NK-92 (cell line): Measurements from ENCODE around the gene CAB39L.

Experiments
- DNase-seq: peaks from one replicate; lab custom pipeline; 2025; ENCODE audit not compliant: unreplicated experiment; lab: John Stamatoyannopoulos, UW

CAB39L gene

GRCh38 chr13:49400755-49401659 is 42.9 kb downstream of the CAB39L start:
- no peak for DNase-seq

GRCh38 chr13:49399801-49400472 is 43.9 kb downstream of the CAB39L start:
- no peak for DNase-seq

GRCh38 chr13:49395878-49396380 is 47.9 kb downstream of the CAB39L start:
- no peak for DNase-seq

DNA sequence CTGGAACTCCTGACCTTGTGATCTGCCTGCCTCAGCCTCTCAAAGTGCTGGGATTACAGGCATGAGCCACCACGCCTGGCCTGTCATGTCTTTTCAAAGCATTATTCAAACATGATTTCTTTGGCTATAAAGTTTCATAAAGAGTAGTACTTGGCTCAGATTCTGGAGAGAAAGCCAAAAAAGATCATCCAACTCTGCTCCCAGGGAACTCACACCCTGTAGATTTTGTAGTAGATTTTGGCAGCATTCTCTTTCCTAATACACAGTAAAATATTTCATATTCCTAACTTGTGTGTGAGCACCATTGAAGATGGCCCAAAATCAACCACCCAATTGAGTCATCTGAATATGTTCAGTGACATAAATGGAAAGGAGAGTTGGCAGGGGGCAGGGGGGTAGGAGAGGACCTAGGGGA is 48.4 kb downstream of the CAB39L start:
- no peak for DNase-seq

- DNase-seq: no peak
Measured at GRCh38 chr13:49388091-49388635, 55.7 kb downstream of the CAB39L start.

GRCh38 chr13:49386664-49387063 is 57.2 kb downstream of the CAB39L start:
- DNase-seq: no peak

DNA sequence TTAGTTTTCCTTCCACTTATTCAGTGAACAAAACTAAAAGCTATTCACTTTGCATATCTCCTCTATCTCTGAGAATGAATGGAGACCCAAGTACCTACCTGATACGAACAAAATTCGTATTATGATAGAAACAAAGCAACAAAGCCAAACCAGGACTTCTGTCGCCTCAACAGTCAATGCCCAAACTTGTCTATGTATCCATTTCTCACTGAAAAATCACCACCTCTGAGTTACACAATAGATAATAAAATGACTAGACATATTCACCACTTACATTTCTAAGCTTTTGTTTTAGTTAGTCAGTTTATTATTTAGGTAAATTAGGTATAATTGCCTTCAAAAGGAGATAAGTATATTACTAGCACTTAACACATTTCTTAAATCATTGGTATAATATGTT is 67.7 kb downstream of the CAB39L start:
- DNase-seq: no peak

GRCh38 chr13:49374585-49375290 is 69.1 kb downstream of the CAB39L start:
- no peak for DNase-seq

DNA sequence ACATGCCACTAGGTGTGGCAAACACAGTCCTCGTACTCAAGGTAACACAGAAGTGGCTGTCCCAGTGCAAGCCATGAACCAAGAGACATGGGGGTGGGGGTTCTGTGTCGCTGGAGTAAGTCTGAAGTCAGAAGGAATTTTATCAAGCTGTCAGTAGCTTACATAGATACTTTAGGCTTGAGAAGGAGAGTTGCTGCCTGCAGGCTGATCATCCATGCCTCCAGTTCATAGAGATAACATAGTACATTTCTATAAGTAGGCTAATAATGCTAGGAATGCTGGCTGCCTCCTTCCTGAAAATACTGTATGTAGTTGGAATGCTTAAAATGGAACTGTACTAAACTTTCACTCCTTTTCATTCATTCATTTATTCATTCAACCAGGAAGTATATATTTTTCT is 70.1 kb downstream of the CAB39L start:
- DNase-seq: no peak

DNA sequence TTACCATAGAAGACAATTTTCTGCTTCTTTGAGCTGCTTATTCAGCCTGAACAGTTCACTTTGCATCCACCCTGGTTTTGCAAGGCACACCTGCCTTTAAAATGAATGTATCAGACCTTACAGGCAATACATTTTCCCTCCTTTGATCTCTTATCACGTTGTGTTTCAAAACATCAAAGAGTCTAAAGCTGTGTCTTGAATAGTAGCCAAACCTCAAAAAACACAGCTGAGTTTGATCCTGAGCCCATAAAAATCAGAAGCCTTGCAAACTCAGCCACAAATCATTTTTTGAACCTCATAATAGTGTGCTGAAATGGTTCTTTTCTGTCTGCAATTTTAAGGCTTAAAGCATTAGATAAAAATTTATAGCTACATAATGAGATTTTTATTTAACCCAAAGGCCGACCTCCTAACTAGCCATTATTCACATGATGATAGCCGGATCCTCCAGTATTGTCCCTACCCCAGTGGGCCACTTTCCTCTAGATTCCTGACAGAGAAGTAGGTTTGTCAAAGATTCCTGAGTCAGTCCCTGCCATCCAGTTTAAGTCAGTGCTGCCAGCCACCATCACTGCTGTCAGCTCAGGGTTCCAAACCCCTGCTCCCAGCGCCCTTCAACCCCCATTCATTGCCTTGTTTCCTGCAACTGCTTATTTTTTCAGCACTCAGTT is 71.8 kb downstream of the CAB39L start:
- no peak for DNase-seq

DNA sequence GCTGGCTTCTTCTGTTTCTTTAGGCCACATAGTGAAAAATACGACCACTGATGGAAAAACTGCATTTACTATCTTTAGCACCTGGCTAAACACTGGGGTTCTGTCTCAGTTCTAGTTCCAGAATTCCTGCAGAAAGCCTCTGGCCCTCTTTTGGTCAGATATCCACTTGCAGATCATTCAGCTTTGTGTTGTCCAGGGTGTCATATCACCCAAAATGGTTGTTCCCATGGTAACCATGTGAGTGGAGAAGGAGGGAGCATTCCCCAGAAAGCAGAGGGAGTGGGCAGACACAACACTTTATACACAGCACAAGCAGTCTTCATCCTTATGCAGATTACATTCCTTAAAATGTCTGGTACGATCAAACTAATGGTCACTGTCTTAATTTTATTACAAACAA is 73.5 kb downstream of the CAB39L start:
- DNase-seq: no peak

GRCh38 chr13:49369866-49370265 is 74.0 kb downstream of the CAB39L start:
- DNase-seq: no peak

GRCh38 chr13:49368688-49369087 is 75.2 kb downstream of the CAB39L start:
- DNase-seq: no peak

DNA sequence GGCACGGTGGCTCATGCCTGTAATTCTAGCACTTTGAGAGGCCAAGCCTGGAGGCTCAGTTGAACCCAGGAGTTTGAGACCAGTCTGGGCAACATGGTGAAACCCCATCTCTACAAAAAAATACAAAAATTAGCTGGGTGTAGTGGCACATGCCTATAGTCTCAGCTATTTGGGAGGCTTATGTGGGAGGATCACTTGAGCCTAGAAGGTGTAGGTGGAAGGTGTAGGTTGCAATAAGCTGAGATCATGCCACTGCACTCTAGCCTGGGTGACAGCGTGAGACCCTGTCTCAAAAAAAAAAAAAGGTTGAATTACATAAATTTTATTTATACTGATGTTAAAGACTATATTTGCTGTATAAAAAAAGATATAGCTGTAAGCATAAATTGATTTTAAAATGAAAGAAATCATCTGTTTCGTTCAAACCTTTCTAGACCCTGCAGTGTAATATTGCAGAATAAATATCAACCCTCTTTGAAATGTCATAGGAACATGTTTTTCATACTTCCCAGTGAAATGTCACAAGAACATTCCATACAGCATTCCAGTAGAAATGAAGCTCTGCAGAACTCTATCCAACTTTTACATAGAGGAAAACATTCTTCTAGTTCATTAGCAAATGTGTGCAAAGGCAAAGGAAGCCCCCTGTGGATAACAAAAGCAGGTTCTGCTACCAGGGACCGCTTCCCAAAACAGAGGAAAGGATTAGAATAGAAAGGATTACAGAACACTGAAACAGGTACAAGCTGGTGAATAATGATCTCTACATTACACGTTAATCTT is 76.0 kb downstream of the CAB39L start:
- DNase-seq: no peak

- no peak for DNase-seq
Measured at GRCh38 chr13:49366841-49367240, 77.0 kb downstream of the CAB39L start.

- no peak for DNase-seq
Measured at GRCh38 chr13:49357694-49358093, 86.2 kb downstream of the CAB39L start.

DNA sequence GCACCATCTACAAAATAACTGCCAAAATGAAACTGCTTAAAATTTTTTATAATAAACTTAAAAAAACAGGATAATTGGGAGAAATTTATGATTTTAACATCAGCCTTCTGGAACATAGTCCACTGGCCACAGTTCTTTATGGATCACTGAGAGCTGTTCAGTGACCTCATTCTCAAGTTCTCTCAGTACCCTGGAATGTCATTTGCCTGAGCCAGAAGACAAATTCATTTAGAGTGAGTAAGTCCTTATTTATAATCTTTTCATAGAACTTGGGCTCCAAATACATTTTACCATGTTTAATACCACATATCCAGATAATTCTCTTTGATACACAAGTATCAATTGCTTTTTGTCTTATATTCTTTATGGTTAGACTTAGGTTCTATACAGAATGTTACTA is 87.6 kb downstream of the CAB39L start:
- no peak for DNase-seq

- DNase-seq: no peak
Measured at GRCh38 chr13:49354719-49355118, 89.1 kb downstream of the CAB39L start.

DNA sequence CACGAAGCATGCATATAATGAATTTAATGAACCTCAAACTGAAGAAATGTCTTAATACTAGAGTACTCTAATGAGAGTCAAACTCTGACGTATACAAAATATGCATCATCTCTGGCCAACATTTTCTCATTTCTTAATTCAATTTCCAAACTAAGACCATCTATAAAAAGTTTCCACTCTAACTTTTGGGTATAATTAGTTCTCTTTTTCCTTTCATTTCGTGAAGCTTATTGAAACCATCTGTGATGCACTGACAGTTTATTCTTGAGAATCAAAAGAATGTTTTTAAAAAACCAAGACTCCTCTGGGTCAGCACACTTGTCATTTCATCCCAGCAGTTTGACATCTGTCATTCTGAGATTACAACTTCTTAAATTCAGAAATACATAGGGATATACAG is 90.0 kb downstream of the CAB39L start:
- DNase-seq: no peak

DNA sequence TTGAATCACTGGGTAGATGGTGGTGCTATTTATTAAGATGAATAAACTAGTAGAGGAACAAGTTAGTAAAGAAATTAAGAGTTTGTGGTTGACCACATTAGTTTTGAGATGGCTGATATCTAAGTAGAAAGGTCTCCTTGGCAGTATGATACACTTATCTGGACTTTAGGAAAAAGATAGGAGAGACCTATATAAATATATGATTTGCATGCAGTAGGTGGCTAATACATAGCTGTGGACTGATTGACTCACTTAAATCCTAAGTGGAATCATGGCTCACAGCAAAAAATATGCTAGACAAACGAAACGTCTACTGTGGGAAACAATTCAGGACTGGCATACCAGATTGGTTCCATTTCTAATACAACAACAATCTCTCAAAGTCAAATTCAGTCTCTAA is 92.0 kb downstream of the CAB39L start:
- no peak for DNase-seq
